NCI-H2227 (cell line): ENCODE results near the gene TMED3.

Source experiments
- DNase-seq: peaks from one replicate; lab custom pipeline; 2025; ENCODE audit not compliant: unreplicated experiment; lab: John Stamatoyannopoulos, UW

The TMED3 gene

DNA sequence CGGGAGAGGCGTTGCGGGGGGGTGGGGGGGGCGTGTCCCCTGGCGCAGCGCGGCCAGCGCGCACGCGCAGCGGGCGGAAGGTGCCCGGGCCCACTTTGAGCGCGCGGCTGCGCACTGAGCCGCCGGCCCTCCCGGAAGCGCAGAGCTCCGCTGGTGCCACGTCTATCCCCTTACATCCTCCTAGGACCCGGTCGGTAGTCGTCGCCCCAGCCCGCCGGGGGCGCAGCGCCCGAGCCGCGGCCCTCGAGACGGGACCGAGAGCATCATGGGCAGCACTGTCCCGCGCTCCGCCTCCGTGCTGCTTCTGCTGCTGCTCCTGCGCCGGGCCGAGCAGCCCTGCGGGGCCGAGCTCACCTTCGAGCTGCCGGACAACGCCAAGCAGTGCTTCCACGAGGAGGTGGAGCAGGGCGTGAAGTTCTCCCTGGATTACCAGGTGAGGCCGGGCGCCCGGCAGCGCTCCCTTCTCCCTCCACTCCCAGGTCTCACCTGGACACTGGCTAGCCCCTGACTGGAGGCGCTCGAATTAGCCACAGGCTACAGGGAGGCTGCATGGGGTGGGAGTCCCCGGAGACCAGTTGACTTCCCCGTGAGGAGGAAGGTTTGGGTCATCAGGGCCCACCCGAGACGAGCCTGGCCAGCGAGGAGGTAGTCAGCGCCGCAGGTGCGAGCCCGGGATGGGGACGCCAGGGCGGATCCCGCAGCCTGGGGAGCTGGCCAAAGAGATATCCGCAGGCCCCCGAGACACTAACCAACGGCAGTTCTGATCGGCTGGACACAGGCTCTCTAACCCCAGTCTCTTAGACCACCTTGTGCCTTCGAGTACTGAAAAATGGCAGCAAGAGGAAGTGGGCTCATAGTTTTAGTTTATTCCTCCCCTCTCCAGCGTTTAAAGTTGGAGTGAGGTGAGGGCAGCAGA lies at the start of gene TMED3:
Gene TMED3, plus strand, starts transcription at position 128 of the 916 bp plus-strand sequence. Its CDS starts 138 bp downstream, at position 266.
- peak; percentile 90 for DNase-seq

DNA sequence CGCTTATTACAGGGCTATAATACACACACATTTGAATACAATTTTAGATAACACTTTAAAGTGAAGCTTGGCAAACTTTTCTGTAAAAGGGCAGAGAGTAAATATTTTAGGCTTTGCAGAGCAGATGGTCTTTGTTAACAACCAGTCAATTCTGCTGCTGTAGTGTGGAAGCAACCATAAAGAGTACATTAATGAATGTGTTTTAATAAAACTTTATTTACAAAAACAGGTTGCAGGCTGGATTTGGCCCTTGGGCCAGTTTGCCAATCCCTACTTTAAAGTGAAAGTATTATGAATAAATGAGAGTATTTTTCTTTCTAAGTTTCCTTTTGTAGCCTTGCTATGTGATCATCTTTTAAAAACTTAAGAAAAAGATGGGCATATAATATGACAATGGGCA lies 49.1 kb upstream of the TMED3 start:
- DNase-seq = no peak

DNA sequence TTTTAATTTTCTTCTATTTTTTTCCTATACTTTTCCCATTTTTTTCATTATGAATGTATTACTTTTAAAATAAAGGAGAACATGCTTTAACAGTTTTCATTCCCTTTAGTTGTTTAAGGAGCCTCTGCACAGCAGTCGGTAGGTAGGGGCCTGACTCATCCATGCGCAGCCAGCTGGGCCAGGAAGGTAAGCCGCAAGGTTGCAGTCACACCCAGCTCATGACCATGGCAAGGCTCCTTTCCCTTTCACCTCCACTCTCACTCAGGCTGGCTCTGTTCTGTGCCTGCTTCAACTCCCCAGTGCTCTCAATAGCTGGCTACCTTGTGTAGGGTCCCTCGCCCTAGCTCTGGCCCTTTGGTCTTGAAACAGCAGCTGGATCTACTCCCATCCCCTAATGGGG lies 45.7 kb upstream of the TMED3 start:
- no peak for DNase-seq

DNA sequence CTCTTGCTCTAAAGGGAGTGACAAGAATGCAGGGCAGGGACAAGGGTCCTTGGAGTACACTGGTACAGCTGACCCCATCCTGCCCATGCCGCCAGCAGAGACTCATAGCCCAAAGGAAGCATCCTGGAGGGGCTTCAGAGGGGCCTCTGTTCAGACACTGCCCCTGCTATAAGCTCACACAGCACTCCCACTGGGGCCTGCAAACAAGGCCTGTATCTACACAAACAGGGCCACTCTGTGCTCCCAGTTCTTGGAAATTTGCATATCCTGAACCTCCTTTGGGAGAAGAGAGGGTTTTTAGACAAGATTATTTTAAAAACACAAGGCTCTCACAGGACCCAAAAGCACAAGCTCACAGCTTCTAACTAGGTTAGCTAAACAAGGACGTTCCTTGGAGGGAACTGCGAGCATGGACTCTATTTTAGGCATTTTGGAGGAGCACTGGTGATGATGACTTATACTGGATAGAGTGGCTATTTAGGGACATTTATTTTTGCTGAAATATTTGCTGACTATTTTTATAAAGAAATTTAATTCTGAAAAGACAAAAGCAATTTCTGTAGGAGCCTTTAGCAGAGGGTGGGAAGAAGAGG lies 44.8 kb upstream of the TMED3 start:
- no peak for DNase-seq

DNA sequence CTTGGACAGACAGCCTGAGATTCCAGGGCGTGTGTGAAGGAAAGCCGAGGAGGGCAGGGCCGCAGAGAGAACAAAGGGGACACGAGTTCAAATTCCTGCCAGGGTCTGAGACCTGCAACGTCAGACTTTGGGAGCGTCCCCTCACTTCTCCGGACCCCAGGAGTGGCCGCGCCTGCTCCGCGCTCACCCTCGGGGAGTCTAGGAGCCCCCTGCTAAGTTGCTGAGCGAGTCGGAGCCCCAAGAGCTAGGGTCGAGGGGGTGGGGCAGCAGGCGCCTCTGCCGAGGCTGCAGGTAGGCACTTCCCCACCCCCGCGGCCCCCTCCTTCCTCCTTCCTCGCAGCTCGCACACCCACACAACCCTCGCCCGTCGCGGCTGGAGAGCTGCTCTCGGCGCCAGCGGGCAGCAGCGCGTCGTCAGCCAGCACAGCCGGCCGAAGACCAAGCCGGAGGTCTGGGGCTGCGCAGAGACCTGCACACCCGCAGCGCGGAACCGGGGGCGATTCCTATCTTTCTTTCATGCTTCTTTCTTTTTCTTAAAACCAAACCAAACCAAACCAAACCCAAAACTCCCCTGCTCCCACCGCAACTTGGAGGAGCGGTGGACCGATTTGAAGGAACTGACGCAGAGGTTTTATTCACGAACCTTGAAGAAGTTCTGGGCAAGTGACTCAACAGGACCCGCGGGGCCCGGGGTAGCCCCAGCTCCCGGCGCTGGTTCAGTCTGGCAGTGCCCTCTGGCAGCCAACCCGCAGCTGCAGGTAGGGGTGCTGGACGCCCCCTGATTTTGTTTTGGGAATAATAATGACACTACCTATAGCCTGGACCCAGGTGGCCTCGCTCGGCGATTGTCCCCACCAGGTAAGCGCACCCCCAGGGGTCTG lies 28.3 kb upstream of the TMED3 start, which contains the start of gene ANKRD34C:
Gene ANKRD34C, plus strand, starts transcription at position 352 of the 881 bp plus-strand sequence. CDS start 10,563 bp downstream, outside the sequence.
- peak; percentile 32 for DNase-seq

DNA sequence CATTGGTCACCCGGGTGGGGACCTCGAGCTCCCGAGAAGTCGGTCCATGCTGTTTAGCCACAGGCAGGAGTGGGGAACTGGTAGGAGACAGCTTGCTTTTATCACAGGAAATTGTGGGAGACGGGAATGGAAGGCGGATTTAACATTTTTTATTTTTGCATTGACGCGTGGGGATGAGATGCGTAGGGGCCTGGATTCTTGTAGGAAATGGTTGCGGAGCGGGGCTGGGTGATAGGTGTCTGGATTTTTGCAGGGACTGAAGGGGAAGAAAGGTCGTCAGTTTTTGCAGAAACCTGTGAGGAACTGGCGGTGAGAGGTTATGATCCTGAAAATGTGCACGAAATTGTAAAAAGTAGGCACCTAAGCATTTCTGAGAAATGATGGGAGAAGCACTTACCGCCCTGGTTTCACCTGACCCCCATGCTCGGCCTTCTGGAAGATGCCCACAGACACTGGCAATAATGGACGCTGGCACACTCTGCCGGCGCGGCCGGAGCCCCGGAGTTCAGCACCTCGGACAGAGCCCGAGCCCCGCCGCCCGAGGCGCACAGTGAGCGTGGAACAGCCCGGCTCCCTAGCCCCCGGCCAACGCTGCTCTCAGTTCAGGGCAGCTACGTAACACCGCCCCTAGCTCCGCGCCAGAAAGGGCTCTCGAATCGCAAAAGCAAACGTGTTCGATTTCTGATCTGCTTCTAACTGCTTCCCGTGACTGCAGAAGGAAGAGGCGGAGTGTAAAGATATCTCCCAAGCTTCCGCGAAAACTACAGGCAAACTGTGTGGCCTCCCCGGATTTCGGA lies 27.5 kb upstream of the TMED3 start:
- peak; percentile 29 for DNase-seq

DNA sequence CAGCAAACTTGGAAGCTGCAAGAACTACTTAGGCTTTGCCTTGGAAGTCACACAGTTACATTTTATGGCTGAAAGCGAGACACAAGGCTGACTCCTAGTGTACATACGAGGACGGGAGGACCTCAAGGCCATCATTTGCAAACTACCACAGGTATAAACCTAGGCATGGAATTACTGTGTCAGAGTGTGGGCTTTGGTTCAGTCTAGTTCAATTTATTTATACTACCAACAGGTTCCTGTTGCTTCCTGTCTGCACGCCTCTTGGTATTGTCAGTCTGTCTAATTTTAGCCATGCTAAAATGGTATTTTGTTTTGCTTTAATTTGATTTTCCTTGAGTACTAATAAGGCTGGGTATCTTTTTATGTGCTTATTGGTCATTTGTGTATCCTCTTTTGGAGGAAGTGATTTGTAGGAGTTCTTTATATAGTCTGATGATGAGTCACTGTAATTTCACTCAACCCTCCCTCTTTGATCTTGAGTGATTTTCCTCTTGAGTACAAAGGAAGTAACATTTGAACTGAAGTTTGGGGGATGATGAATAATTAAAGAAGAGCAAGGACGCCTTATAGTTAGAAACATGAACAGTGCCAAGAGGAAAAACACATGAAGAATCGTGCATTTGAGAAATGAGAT lies 20.2 kb upstream of the TMED3 start:
- DNase-seq = no peak

DNA sequence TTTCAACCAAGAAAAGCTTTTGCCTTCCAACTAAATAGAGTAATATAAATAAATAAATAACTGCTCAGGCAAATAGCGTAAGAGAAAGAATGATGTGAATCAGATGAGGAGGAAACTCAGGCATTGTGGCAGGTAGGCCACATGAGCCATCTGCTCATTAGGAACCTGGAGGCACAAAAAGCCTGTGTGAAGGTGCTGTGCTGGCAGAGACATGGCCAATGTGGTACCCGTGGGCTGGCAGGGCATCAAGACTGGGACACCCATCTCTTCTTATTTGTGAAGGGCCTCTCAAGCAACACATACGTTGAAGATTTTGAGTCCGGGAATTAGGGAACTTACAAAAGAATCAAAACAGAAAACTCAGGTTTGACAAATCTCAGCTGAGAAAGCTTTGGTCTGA lies 18.9 kb upstream of the TMED3 start:
- DNase-seq = no peak

DNA sequence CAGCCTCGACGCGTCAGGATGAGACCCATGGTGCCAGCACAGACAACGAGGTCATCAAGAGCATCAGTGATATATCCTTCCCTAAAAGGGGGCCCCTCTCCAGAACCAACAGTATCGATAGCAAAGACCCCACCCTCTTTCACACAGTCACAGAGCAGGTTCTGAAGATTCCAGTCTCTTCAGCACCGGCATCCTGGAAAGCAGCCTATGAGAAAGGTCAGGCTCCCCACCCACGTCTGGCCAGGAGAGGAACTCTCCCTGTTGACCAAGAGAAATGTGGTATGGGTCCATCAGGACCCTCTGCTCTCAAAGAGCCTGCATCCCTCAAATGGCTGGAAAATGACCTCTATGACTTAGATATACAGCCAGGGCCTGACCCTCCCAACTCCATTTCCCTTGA lies 16.8 kb upstream of the TMED3 start:
- no peak for DNase-seq

DNA sequence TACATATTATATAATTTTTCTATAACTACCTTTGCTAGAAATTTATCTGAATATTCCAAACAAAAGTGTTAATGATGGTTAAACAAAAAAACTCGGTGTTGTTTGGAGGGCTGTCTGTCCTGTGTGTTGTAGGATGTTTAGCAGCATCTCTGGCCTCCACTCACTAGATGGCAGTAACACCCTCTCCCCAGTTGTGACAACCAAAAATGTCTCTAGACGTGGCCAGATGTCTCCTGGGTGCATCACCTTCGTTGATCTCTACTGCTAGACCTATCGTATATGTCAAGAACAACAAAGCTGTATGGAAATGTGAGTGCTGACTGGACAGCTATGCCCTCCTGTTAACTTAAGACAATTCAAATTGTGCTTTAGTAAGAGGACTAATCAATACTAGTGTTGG lies 14.3 kb upstream of the TMED3 start:
- DNase-seq = no peak

DNA sequence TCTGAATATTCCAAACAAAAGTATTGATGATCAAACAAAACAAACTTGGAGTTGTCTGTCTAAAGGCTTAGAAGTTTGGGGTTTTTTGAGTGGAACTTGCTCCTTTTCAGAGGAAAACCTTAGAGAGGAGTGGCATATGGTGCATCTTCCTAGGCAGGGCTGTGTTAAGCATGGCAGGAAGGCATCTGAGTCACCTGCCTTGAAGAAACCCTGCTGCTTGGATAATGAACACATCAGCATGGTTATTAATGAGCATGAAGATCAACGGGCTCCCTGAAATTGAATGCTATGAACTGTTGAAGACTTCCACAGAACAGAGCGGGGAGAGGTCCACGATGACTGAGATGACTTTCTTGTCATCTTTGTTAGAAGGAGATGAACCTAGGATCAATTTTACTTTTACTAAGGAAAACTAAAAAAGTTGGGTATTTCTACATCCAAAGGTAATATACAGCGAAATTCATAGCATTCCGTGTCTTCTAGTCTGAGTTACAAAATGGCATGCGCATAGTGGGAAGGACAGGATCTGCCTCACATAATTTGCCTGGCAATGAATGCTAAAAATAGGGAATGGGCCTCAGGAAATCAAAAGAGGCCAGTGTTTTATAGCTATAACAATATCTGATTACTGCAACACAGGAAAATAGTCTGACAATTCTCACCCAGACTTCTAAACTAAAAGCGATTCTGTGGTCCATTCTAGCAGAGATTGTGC lies 11.6 kb upstream of the TMED3 start:
- no peak for DNase-seq

DNA sequence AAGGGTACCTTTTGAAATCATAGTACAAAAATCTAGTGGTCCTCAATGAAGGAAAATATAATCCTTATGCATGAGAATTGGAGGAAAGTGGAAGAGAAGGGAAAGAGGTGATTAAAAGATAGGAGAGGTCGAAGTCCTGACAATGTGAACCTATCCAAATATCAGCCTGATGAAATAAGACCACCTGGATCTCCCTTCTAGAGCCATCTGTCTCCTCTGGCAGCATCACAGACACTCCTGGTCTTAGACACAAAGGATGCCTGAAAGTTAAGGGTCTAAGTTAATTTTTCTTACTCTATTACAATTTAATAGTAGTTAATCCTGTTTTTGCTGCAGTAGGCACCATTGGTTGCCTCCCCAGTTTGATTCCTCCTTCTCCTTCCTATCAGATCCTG lies 11.1 kb upstream of the TMED3 start:
- DNase-seq = no peak

DNA sequence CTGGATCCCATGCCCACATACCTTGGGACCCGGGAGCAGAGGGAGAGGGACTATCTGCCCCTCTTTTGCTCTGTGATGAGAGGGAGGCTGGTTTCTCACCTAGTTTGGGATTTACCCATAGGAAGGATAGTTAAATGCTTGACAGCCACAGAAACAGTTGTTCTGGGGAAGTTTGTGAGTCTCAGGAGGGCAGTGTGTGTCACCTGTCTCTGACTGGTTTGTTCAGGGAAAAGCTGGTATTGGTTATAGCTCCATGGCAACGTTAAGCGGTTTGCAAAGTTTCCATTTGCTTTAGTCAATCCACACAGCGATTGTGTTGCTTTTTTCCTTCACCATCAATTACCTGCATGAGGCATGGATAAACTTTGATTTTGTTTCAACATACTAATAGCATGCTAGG lies 3.7 kb upstream of the TMED3 start:
- DNase-seq = no peak

DNA sequence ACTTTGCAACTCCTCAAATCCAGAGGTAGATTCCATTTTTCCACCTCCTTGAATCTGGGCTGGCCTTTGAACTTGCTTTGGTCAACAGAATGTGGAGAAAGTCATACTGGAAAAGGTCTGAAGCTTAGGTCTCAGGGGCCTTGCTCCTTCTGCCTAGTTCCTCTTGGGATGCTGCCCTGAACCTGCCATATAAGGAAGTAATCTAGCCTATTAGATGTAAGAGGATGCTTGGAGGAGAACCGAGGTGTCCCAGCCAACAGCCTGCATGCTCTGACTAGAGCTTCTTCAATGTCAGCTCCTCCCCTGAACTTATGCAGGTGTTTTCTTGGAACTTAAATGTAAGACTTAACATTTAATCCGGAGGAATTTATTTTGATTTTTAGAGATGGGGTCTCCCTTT lies 2.0 kb upstream of the TMED3 start:
- DNase-seq = no peak

DNA sequence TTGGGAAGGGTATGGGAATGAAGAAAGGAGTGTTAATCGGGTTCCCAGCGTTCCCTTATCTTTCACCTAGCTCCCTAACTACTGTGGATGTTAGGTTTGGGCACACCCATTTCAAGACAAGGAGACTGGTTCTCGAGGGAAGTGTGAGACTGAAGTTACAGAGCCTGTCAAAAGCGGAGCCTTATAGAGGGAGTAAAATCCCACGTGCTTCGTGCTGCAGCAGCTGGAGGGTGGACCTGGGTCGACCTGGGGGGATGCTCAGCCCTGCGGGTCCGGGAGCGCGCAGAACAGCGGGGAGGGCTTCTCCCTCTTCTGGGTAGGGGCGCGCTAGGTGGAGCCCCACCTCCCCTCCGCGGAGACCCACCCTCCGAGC lies 314 bp upstream of the TMED3 start:
- no peak for DNase-seq

DNA sequence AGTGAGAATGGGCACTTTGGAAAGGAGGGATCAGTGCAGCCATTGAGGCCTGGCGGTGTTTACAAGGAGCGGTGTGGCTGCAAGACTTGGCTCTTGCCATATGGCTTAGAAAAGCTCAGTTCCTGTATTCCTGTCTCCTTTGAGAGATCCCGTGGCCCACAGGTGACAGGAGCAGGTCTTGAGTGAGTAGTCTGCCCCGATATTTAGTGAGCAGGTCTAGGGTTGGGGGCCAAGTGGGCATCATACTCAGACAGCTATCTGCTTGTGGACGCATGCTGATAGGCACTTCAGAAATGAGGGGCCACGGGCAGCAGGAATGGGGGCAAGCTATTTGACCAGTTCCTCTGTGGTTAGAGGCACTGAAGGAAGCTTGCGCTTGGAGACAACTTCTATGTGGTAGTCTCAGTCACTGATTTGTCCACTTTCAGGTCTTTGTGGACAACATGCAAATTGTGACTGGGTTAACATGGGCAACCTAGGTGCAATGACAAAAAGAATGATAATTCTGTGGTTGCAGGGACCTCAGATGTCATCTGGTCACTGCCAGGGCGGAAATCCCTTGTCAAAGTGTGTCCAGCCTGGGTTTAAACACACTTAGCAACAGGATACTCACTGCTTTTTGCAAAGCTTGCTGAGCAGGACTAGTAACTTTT lies 1.1 kb downstream of the TMED3 start:
- DNase-seq = no peak

DNA sequence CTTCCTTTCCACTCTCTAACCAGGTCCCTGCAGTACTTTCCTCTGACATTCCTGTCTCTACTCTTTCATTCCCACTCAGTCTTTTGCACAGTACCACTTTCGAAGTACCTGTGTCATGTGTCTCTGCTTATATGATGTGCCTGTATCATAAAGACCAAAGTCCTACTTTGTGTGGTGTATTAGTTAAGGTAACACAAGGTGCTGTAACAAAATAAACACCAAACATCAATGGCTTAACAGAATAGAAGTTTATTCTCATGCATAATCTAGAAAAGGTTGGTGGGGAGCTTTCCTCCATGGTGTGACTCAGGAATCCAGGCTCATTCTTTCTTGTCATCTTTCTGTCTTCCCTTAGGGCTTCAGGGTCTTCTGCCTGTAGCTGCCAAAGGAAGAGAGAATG lies 3.3 kb downstream of the TMED3 start:
- no peak for DNase-seq

DNA sequence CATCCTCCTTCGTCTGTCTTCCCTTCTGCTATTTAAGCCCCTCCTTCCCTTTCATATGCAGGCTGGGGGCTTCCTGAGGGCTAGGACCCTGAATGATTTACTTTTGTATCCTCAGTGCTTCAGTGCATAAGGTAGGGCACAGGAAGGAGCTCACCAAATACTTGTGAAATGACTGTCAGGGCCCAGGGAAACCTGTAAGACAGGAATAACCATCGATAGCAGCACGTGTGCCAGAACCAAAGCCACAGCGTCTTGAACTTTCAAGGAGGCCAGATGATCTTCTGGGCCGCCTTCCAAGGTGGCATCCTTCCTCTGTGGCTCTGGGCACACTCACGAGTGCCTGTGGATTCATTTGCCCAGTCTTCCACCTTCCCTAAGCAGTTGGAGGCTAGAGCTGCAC lies 3.9 kb downstream of the TMED3 start:
- DNase-seq = no peak
